ENCODE results near the gene CAPRIN1.

GRCh38 chr11:34149274-34149673 is 97.7 kb downstream of the CAPRIN1 start:
- TF ChIP-seq CTCF (conservative IDR thresholded peaks at IDR 0.05; ENCODE audit: low read depth, low read length), result no peak
- no peak for TF ChIP-seq EZH2 (IDR thresholded peaks at IDR 0.05; ENCODE audit: borderline replicate concordance, low read depth, low read length, poor library complexity, severe bottlenecking)
